GM21360 (cell line): ENCODE measurements around the gene BARX1.
"Not testable (repeated sequence)": the region's sequence is repeated elsewhere in the genome, so short reads cannot be mapped to it uniquely, and the experiment has no call there.

Experiments used
- ATAC-seq: cut with Tn5 transposase; IDR thresholded peaks from one replicate; pipeline ENCODE4 v1.9.1; 2021; ENCODE audit warnings: mild to moderate bottlenecking, moderate library complexity; ENCODE audit not compliant: unreplicated experiment

Gene BARX1, protein sequence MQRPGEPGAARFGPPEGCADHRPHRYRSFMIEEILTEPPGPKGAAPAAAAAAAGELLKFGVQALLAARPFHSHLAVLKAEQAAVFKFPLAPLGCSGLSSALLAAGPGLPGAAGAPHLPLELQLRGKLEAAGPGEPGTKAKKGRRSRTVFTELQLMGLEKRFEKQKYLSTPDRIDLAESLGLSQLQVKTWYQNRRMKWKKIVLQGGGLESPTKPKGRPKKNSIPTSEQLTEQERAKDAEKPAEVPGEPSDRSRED

DNA sequence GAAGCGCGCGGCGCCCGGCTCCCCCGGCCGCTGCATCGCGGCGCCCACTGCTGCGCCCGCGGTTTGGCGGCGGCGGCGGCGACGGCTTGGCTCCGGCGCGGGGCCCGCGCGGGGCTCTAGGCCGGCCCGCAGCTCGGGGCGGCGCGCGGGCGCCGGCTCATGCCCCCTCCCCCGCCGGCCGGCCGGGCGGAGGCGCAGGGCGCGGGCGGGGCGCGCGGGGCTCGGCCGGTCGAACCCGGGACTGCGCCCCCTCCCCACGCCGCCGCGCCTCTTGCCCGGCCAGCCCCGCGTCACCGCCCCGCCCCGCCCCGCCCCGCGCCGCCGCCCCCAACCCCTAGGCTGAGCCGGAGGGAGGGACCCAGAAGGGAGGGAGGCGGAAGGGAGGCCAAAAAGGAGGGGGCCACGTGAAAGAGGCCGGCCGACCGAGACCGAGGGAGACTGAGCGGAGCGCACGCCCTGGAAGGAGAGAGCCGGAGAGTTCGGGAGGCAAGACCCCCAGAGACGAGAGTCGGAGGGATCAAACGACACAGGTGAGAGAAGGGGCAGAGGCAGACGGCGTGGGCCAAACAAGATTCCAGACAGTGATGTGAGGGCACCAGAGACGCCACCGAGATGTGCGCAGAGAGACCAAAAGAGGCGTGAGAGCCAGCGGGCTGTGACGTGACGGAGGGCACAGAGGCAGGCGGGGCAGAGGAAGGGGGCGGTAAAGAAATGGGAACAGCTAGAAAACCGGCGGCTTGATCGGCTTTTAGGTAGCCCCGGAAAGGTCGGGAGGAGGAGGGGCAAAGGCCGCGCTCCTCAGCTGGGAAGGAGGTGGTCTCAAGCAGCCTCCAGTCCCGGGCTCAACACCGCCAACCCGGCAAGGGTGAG is at the start of gene BARX1:
TSS of gene BARX1 (minus strand) at position 245 of the 870 bp plus-strand sequence. CDS start at position 36, 209 bp downstream.
- no peak for ATAC-seq

DNA sequence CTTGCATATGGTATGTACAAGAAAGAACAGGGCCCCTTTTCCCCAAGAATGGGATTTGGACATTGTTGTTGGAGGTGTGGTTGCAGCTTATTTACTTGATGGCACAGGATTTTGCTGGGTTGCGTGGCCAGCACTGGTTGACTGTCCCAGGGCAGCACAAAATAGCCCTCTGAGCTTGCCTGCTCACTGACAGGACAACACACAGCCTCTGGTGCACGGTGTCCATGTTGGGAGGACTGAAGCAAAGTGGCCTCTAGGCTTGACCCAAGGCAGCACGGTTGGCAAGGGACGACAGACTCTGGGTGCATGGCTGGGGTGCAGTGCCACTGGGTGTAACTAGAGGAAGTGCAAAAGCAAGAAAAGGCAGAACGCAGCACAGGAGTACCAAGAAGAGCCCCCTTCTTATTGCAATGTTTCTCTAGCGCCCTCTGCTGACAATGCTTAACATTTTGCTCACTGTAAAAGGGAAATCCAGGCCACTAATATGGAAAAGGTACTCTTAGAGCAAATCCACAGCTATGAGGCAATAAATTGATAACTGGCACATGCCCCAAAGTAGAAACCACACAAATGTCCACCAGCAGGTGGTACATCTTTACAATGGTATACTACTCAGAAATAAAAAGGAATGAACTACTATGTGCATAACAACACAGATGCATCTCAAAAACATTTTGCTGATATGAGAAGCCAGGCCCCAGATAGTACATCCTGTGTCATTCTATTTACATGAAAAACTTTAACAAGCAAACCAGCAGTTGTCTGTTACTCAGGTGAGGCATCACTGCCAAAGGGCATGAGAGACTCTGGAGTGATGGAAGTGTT is 47.4 kb upstream of the BARX1 start:
- ATAC-seq = no peak

DNA sequence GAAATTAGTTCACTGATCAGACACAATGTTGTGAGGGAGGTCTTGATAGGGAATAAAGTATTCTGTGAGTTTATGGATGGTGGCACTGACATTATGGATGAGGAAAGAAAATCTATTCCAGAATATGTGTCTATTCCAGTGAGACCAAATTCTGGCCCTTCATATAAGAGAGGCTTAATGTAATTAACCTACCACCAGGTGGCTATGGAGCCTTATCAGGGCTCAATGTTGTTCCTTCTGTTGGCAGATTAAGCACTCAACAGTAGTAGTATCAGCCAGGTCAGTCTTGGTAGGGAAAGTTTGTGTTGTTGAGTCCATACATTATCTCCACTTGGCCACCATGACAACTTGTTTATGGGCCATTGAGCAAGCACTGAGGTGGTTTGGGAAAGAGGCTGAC is 41.7 kb upstream of the BARX1 start:
- ATAC-seq = no peak

DNA sequence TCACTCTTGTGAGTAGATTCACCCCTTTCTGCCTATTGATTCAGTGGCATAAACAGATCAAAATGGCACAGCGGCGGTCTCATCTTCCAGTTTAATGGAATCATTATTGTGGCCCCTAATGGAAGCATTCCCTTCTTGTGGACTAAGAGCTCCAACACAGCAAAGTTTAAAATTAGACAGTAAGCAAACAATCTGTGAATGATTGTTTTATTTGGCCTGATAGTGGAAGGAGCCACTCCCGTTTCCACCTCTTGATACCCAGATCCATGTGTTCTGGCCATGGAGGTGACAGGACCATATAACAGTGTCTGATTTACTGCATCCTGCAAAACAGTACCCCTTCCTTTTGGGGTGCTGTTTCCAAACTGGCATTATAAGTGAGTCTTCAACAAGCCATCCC is 41.2 kb upstream of the BARX1 start:
- no peak for ATAC-seq

DNA sequence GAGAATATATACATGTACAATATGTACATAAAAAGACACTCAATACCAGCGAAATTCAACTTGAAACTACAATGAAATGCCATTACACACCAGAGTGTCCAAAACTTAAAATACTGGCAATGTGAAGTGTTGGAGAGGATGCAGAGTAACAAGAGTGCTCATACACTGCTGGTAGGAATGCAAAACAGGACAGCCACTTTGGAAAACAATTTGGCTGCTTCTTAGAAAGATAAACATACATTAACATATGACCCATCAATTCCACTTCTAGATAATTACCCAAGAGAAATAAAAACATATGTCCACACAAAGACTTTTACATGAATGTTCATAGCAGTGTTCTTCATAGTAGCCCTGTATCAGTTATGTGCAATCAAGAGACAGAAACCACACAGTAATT is 39.4 kb upstream of the BARX1 start:
- no peak for ATAC-seq

DNA sequence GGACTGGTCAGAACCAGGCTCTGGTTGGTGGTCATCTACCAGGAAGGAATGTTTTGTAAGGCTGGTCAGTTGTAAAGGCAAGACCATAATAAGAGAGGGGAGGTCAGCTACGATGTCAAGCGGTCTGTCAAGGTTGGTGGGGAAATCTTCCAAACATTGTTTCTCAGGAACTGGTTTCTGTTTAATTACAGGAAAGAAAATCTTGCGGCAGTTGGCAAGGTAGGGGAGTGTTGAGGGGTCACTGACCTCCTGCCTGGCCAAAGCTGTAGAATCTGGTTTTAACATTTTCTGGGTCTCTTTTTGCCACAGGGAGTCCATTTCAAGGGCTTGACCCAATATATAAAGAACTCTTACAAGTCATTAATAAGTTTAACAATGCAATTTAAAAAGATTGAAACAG is 39.0 kb upstream of the BARX1 start:
- no peak for ATAC-seq

DNA sequence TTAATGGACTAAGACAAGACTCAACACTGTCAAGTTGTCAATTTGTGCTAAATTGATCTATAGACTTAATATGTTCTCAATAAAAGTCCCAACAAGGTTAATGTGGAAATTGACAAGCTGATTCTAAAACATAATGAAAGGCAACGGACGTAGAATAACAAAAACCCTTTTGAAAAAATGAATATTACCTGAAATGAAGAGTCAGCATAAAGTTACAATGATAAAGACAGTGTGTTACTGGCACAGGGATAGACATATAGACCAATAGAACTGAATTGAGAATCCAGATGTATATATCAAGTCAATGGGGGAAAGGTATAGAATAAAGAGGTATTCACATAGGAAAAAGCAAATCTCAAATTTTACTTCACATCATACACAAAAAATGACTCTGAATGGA is 37.7 kb upstream of the BARX1 start:
- no peak for ATAC-seq

DNA sequence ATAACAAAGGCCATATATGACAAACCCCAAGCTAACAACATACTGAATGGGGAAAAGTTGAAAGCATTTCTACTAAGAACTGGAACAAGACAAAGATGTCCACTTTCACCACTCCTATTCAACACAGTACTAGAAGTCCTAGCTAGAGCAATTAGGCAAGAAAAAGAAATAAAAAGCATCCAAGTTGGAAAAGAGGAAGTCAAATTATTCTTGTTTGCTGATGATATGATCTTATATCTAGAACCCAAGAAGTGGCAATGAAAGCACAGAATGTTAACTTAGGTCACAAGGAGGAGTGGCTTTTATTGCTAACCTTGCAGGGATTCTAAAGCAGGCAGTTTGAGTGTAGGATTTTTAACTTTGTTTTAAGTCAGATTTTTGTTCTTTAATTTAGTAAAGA is 35.3 kb upstream of the BARX1 start:
- ATAC-seq = no peak

DNA sequence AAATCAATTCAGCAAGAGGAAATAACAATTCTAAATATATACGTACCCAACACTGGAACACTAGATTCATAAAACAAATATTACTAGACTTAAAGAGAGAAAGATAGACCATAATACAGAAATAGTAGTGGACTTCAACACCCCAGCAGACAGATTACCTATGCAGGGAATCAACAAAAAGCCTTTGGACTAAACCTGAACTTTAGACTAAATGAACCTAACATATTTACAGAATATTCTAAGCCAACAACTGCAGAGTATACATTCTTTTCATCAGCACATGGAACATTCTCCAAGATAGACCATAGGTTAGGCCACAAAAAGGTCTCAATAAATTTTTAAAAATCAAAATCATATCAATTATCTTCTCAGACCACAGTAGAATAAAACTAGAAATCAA is 32.9 kb upstream of the BARX1 start:
- ATAC-seq = no peak

DNA sequence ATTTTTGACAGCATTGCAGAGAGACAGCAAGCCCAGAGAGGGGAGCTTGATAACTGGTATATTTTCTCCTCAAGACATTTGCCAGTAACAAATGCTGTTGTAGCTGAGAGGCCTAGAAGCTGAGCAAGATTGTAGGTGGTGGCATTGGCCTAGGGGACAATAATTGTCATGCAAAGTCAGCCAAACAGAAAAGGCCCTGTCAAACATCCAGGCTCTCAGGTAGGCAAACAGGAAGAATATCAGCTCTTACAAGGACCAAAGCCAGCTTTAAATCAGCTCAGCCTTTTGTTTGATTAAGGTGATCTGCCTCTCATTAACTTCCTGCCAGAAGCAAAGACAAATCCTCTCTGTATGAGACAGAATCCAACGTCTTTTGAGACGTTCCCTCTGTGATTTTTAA is 29.7 kb upstream of the BARX1 start:
- ATAC-seq = no peak

DNA sequence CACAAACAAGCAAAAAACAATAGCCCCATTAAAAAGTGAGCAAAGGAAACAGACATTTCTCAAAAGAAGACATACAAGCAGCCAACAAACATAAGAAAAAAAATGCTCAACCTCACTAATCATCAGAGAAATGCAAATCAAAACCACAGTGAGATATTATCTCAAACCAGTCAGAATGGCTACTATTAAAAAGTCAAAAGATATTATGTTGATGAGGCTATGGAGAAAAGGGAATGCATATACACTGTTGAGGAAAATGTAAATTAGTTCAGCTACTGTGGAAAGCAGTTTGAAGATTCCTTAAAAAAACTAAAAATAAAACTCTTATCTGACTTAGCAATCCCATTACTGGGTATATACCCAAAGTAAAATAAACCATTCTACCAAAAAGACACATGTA is 28.7 kb upstream of the BARX1 start:
- ATAC-seq = no peak

DNA sequence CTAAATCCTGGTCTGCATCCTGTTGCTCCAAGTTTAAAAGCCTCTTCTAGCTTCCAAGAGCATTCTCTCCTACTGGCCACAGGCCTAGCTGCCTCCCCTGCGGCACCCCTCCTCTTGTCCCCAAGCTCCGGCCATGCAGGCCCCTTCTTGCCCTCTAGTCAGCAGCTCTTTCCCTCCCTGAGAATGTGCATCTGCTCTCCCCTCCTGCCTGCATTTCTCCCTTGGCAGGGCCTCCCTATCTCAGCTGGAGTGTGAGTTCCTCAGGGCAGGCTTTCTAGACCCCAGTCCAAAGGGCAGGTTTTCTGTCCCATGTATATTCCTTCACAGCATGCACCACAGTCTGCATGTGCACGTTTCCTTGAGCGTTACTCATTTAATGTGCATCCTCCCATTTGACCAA is 24.6 kb upstream of the BARX1 start:
- no peak for ATAC-seq

DNA sequence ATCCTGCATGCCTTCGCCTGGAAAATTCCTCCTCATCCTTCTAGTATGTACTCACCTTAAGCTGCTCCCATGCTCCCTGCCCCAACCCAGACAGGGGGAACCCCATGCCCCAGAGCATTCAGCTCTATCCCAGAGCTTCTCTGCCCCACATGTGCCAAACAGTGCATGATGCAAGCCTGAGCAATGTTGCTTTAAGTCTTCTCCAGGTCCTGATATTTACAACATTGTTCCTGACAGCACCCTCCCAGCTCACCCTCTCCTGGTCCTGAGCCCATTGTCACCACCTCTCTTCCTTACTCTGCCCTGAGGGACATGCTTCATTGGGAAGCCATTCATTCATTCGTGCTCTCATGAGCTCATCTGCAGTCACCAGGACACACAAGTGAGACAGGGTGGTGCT is 23.4 kb upstream of the BARX1 start:
- no peak for ATAC-seq

DNA sequence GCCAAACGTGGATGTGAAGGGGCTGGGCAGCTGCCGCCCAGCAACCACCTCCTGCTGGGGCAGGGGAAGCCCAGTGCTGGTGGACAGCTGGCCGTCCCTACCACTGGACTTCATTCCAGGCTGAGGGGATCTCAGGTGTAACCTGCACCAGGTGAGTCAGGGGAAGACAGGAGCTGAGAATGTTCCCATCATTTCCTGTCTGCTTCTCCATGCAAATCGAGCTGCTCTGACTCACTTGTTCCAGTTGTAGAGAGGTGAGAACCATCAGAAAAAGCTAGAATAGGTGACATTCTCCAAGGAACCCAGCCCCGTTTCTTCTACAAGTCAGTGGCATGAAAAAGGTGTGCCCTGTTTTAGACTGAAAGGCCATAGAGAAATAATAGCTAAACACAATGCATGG is 21.8 kb upstream of the BARX1 start:
- ATAC-seq = no peak

DNA sequence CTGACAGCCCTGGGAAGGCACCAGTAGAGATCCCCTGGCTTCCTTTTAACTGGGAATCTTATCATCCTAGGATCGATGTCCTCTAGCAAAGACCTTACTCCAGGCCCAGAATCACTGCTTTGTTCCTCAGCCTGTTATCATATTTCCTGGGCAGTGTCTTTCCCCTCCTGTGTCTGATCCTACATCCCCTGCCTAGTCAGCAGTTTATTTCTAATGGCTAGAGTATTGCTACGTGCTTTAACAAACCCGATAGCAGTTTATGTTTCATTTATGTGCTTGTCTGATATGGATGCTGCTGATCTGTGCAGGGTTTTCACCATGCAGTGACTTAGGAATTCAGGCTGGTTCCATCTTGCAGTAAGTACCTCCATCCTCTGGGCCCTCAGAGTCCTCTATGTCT is 20.9 kb upstream of the BARX1 start:
- no peak for ATAC-seq

DNA sequence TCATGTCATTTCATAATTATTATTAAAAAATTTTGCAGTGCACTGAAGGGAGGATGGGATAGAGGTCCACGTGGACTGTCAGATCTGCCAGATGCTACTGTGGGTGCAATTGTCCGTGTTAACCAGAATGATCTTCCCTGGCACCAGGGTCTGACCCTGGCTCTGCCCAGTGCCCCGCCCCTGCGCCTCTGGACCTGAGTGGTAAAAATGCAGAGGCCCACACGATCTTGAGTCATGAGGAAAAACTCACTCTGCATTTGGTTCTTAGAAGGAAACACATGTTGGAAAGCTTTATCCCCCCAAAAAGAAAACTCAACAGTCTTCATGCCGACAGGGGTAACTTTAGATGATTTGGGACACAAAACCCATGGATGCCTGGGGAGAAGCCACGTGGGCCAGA is 20.1 kb upstream of the BARX1 start:
- no peak for ATAC-seq

DNA sequence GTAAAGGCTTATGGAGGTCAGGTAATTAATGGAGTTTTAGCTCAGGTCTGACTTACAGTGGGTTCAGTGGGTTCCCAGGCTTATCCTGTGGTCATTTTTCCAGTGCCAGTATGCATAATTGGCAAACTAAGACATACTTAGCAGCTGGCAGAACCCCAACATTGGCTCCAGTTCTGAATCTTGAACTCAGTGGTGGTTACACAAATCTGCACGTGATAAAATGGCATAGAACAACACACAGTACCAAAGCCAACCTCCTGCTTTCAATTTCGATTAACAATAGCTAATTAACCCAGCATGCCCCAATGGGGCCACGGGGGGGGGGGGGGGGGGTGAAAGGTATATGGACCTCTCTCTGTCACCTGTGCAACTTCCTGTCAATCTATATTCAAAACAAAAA is 19.0 kb upstream of the BARX1 start:
- no peak for ATAC-seq

DNA sequence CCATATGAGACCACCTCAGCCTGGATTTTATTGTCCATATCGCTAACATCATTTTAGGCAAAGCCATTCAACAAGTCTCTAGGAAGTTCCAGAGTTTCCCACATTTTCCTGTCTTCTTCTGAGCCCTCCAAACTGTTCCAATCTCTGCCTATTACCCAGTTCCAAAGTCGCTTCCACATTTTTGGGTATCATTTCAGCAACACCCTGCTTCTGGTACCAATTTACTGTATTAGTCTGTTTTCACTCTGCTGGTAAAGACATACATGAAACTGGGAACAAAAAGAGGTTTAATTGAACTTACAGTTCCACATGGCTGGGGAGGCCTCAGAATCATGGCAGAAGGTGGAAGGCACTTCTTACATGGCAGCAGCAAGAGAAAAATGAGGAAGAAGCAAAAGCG is 17.5 kb upstream of the BARX1 start:
- not testable (repeated sequence) for ATAC-seq

DNA sequence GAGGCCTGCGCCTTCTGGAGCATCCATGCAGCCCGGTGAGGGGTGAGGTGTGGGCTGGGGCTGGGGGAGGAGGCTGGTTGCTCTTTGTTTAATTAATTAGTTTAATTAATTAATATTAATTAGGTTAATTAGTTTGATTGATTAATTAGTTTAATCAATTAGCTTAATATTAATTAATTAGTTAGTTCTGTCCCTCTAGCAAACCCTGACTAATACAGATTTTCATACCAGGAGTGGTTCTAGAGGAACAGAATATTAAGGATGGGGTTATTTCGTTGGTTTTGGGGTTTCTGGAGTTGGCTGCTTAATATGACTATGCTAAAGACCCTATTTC is 14.1 kb upstream of the BARX1 start:
- ATAC-seq = no peak

DNA sequence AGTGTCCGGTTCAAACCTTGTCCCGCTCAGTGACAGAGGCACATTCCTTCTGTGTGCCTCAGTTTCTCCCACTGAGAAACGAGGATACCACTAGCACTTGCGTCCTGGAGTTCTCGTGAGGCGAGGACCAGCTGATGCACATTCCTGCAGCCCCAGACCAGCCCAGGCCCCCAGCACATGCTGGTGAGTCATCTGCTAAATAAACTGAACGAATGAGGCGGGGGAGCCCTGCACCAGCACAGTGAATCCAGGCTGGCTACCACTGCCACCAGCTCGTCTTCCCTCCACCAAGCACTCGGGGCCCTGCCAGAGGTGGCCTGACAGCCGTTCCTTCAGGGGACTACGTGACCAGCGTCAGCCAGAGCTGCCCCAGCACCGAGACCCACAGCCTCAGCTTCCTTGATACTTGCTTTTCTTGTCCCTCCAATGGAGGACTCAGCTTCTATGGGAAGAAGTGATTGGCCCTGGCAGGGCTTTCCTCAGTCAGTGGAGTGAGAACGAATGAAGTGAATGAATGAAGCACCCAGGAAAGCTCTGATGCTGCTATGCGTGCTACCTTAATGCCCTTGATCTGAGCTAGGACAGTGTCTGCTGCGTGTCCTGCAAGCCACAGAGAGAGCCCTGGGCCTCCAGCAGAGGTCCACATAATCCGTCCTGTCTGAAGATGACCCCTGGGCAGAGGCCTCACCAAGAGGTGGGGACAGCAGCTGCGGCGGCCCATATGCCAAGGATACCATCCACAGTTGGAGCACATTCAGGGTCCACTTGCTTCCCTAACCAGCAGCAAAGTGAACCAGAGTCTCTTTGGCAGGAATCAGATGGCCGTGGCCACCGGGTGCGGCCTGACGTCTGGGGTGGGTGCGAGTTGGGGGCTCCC is 13.5 kb upstream of the BARX1 start:
- no peak for ATAC-seq
